Smooth muscle cell (in vitro differentiated cells): Measurements from ENCODE around the gene GPC5. TPM values are rescaled to one million over a fixed set of nuclear protein-coding genes. Genes with fewer than 3 reads are reported as not detected.

ENCODE experiments used
- DNase-seq: peaks from one replicate; lab custom pipeline; 2025; ENCODE audit not compliant: unreplicated experiment; lab: John Stamatoyannopoulos, UW
- H2AFZ ChIP-seq: fragments of 200-600 bp; sonication (generic); 2 replicates; pipeline ENCODE4 v1.6.0; 2016; ENCODE audit warnings: antibody characterized with exemption, low read depth, mild to moderate bottlenecking
- H3F3A ChIP-seq: fragments of 200-600 bp; sonication (generic); 2 replicates; pipeline ENCODE4 v1.6.0; 2017; ENCODE audit warnings: antibody characterized with exemption, low read depth
- H3K27ac ChIP-seq: fragments of 200-600 bp; sonication (generic); 2 replicates; pipeline ENCODE4 v1.5.1; 2016; ENCODE audit warnings: low read depth, mild to moderate bottlenecking
- H3K27me3 ChIP-seq: fragments of 200-600 bp; sonication (generic); 2 replicates; pipeline ENCODE4 v1.6.1; 2016; ENCODE audit warnings: low read depth, mild to moderate bottlenecking
- H3K36me3 ChIP-seq: fragments of 200-600 bp; sonication (generic); 2 replicates; pipeline ENCODE4 v1.5.1; 2016; ENCODE audit warnings: low read depth
- H3K4me1 ChIP-seq: fragments of 200-600 bp; sonication (generic); 2 replicates; pipeline ENCODE4 v1.5.1; 2016; ENCODE audit warnings: low read depth
- H3K4me2 ChIP-seq: fragments of 200-600 bp; sonication (generic); 2 replicates; pipeline ENCODE4 v1.6.0; 2016; ENCODE audit warnings: mild to moderate bottlenecking
- H3K4me3 ChIP-seq: fragments of 200-600 bp; sonication (generic); 2 replicates; pipeline ENCODE4 v1.5.1; 2016; ENCODE audit warnings: mild to moderate bottlenecking
- H3K79me2 ChIP-seq: fragments of 200-600 bp; sonication (generic); 2 replicates; pipeline ENCODE4 v1.6.0; 2016; ENCODE audit warnings: low read depth, mild to moderate bottlenecking
- H3K9ac ChIP-seq: fragments of 200-600 bp; sonication (generic); 2 replicates; pipeline ENCODE4 v1.6.0; 2016; ENCODE audit warnings: low read depth
- H3K9me3 ChIP-seq: fragments of 200-600 bp; sonication (generic); replicated peaks from 2 replicates; pipeline ENCODE4 v1.5.1; 2016; ENCODE audit warnings: low read depth
- H4K20me1 ChIP-seq: fragments of 200-600 bp; sonication (generic); 2 replicates; pipeline ENCODE4 v1.6.0; 2016; ENCODE audit warnings: low read depth
- CTCF ChIP-seq: fragments of 200-600 bp; sonication (generic); IDR thresholded peaks from 2 replicates; pipeline ENCODE4 v1.5.1; 2017; ENCODE audit warnings: borderline replicate concordance, mild to moderate bottlenecking, antibody characterized with exemption; ENCODE audit not compliant: insufficient read depth, poor library complexity, severe bottlenecking
- WGBS: methylation state at CpG from one replicate; pipeline ENCODE4 v1.1.7; 2016; ENCODE audit warnings: low lambda C conversion rate; 5-methylcytosine and 5-hydroxymethylcytosine counted together
- polyA plus RNA-seq: library from polyadenylated mRNA; unstranded; fragments of >200 nt; fragmentation: Nextera tagmentation; extraction: Ambion mirVana; gene quantifications from 2 replicates; pipeline ENCODE4 v1.2.1, GENCODE V29; 2016
- total RNA-seq: library from RNA; depleted of rRNA; stranded (reverse); fragments of >200 nt; gene quantifications from 2 replicates; pipeline ENCODE4 v1.2.3, GENCODE V29; 2014

GPC5 gene
- total and polyA plus RNA-seq, 2 experiments from 2014 or later: 0.99 to 1.0 TPM

- Histone ChIP-seq H3K4me2 (no peak overlapping the region), H3K9me3 (no peaks in the 10 kb centered on the region), H3K79me2 (no peaks in the 10 kb centered on the region), H3K4me3 (no peak overlapping the region), H3K9ac (no peak overlapping the region), H3K27ac (no peak overlapping the region), H4K20me1 (no peaks in the 10 kb centered on the region), H3K4me1 (no peaks in the 10 kb centered on the region), H2AFZ (no peak overlapping the region), H3K27me3 (no peaks in the 10 kb centered on the region), H3K36me3 (no peaks in the 10 kb centered on the region), H3F3A (no peaks in the 10 kb centered on the region)
- no peak for TF ChIP-seq CTCF
- DNase-seq: no peak
- 73% methylated on average over 3 of the region's 3 CpGs for WGBS
Observed at GRCh38 chr13:92829930-92830329, 1431.5 kb downstream of the GPC5 start.

GRCh38 chr13:92830821-92831220 lies 1432.4 kb downstream of the GPC5 start:
- Histone ChIP-seq H3K9me3 (no peaks in the 10 kb centered on the region), H3K79me2 (no peaks in the 10 kb centered on the region), H3K4me1 (no peaks in the 10 kb centered on the region), H3K4me2 (no peak overlapping the region), H3K4me3 (no peak overlapping the region), H4K20me1 (no peaks in the 10 kb centered on the region), H3F3A (no peaks in the 10 kb centered on the region), H2AFZ (no peak overlapping the region), H3K36me3 (no peaks in the 10 kb centered on the region), H3K27ac (no peak overlapping the region), H3K9ac (no peak overlapping the region), H3K27me3 (no peaks in the 10 kb centered on the region)
- no peak for DNase-seq
- 81% methylated on average over 3 of the region's 3 CpGs for WGBS
- TF ChIP-seq CTCF: no peak

- Histone ChIP-seq H3K27me3 (no peaks in the 10 kb centered on the region), H3K27ac (no peak overlapping the region), H4K20me1 (no peaks in the 10 kb centered on the region), H3F3A (no peaks in the 10 kb centered on the region), H3K9ac (no peak overlapping the region), H3K79me2 (no peaks in the 10 kb centered on the region), H2AFZ (no peak overlapping the region), H3K36me3 (no peaks in the 10 kb centered on the region), H3K4me2 (no peak overlapping the region), H3K4me3 (no peak overlapping the region), H3K4me1 (no peaks in the 10 kb centered on the region), H3K9me3 (no peaks in the 10 kb centered on the region)
- 67% methylated on average over 1 of the region's 1 CpG for WGBS
- TF ChIP-seq CTCF: no peak
- DNase-seq: no peak
Observed at GRCh38 chr13:92833071-92833470, 1434.7 kb downstream of the GPC5 start.

GRCh38 chr13:92836171-92836570 lies 1437.8 kb downstream of the GPC5 start:
- Histone ChIP-seq H3K27me3 (no peaks in the 10 kb centered on the region), H3K79me2 (no peaks in the 10 kb centered on the region), H3K9me3 (no peaks in the 10 kb centered on the region), H3K4me1 (no peaks in the 10 kb centered on the region), H2AFZ (no peak overlapping the region), H3K4me3 (no peak overlapping the region), H3K27ac (no peak overlapping the region), H3K36me3 (no peaks in the 10 kb centered on the region), H3F3A (no peaks in the 10 kb centered on the region), H3K9ac (no peak overlapping the region), H4K20me1 (no peaks in the 10 kb centered on the region), H3K4me2 (no peak overlapping the region)
- TF ChIP-seq CTCF: no peak
- DNase-seq: no peak
